CD4-positive, alpha-beta T cell (primary cell): ENCODE results near the gene PWP1. TPM values are rescaled to one million over a fixed set of nuclear protein-coding genes. Genes with fewer than 3 reads are reported as not detected.

Source experiments
- ATAC-seq: fragments of 200-7000 bp; cut with Tn5 transposase; one replicate; pipeline ENCODE4 v1.10.0; 2022; ENCODE audit warnings: mild to moderate bottlenecking; ENCODE audit not compliant: poor library complexity
- CTCF ChIA-PET: fragments of 350-600 bp; sonication (Branson Sonifier 250); formaldehyde crosslinking; loops from one replicate; lab custom pipeline; 2021; ENCODE audit warnings: antibody characterized with exemption, inconsistent platforms; lab: Charles Lee
- POLR2A ChIA-PET: fragments of 350-600 bp; sonication (Branson Sonifier 250); formaldehyde crosslinking; loops from one replicate; lab custom pipeline; 2021; ENCODE audit warnings: antibody characterized with exemption, inconsistent platforms; lab: Charles Lee
- DNase-seq, 14 experiments: peaks; one replicate each; pipeline ENCODE4 v3.0.0-alpha.2; 2013 to 2020; ENCODE audit warnings: mixed read lengths in 2 of 14
- H3K27ac ChIP-seq, 2 donors: one replicate each; pipeline versions ENCODE4 v1.5.1 to v1.7.0; 2013; ENCODE audit warnings: low read length in 2 of 2, low read depth in 1 of 2, mild to moderate bottlenecking in 1 of 2
- H3K27me3 ChIP-seq, 2 experiments: 1 replicate in 1 of 2; 2 replicates in 1 of 2; pipeline versions ENCODE4 v1.6.1 to v1.7.0; 2013; ENCODE audit warnings: low read length in 2 of 2, control low read depth in 1 of 2, mild to moderate bottlenecking in 1 of 2, moderate library complexity in 1 of 2; ENCODE audit not compliant: insufficient read depth in 2 of 2, control insufficient read depth in 1 of 2
- H3K36me3 ChIP-seq: one replicate; pipeline ENCODE4 v1.6.1; 2013; ENCODE audit warnings: low read length, control low read depth; ENCODE audit not compliant: insufficient read depth
- H3K4me1 ChIP-seq: one replicate; pipeline ENCODE4 v1.6.1; 2013; ENCODE audit warnings: low read length, control low read depth; ENCODE audit not compliant: insufficient read depth
- H3K4me3 ChIP-seq: one replicate; pipeline ENCODE4 v1.5.1; 2013; ENCODE audit warnings: mild to moderate bottlenecking, low read length, moderate library complexity
- H3K9me3 ChIP-seq, 2 experiments: 1 replicate in 1 of 2; 2 replicates in 1 of 2; pipeline versions ENCODE4 v1.6.1 to v1.7.0; 2013; ENCODE audit warnings: low read length in 2 of 2, mild to moderate bottlenecking in 2 of 2, control low read depth in 1 of 2, moderate library complexity in 1 of 2; ENCODE audit not compliant: control insufficient read depth in 1 of 2, insufficient read depth in 1 of 2
- H3K27ac Mint-ChIP-seq: one replicate; pipeline ENCODE4 v1.8.0; 2020; ENCODE audit warnings: mixed read lengths
- H3K27me3 Mint-ChIP-seq: one replicate; pipeline ENCODE4 v1.8.0; 2021; ENCODE audit warnings: mixed read lengths
- H3K36me3 Mint-ChIP-seq: one replicate; pipeline ENCODE4 v1.8.0; 2021; ENCODE audit warnings: low read depth, mixed read lengths
- H3K4me1 Mint-ChIP-seq: one replicate; pipeline ENCODE4 v1.8.0; 2021; ENCODE audit warnings: low read depth, mixed read lengths
- H3K4me3 Mint-ChIP-seq: one replicate; pipeline ENCODE4 v1.8.0; 2020; ENCODE audit warnings: mild to moderate bottlenecking, mixed read lengths
- H3K9me3 Mint-ChIP-seq: one replicate; pipeline ENCODE4 v1.8.0; 2020; ENCODE audit warnings: mixed read lengths
- intact Hi-C, 2 experiments: fragments of 100-400 bp; cut with DNase I in 1 of 2; cut with micrococcal nuclease in 1 of 2; formaldehyde crosslinking; loops; one replicate each; pipeline versions ENCODE4 v1.15.1 to v1.9.0; 2023 to 2025; cut with DNase I, micrococcal nuclease
- total RNA-seq, 174 experiments: library from RNA in 2 of 174; stranded (reverse) in 2 of 174; gene quantifications; one replicate each; pipeline ENCODE4 v1.2.3 and lab custom pipeline; 2021 to 2026
- TF ChIP-seq, protein P1 (sequence below): fragments of 200-600 bp; IDR thresholded peaks from one replicate; pipeline ENCODE4 v1.8.0; 2022; ENCODE audit warnings: antibody characterized with exemption, mild to moderate bottlenecking

The PWP1 gene
- total RNA-seq, 2 experiments from 2014 or later: 24.1 to 24.2 TPM

DNA sequence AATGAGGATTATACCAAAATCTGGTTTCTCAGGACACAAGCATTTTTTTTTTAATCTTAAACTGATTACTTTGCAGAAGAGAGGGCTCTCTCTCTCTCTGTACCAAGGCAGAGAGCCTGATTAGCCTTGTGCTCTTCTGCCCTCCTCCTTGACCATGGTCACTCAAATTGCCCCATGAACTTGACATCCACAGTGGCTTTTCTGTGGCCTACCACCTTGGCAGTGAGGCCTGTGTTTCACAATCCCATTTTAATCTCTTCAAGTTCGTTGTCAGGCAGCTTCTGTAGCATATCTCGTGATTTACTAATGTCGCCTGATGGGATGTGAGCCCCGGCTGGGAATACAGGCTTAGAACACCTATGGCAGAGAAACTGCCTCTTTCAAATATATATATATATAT, 30.7 kb upstream of the PWP1 start:
- H3K4me1 Mint-ChIP-seq: no peaks in the 10 kb centered on the region
- intact Hi-C loops: no loop called here

DNA sequence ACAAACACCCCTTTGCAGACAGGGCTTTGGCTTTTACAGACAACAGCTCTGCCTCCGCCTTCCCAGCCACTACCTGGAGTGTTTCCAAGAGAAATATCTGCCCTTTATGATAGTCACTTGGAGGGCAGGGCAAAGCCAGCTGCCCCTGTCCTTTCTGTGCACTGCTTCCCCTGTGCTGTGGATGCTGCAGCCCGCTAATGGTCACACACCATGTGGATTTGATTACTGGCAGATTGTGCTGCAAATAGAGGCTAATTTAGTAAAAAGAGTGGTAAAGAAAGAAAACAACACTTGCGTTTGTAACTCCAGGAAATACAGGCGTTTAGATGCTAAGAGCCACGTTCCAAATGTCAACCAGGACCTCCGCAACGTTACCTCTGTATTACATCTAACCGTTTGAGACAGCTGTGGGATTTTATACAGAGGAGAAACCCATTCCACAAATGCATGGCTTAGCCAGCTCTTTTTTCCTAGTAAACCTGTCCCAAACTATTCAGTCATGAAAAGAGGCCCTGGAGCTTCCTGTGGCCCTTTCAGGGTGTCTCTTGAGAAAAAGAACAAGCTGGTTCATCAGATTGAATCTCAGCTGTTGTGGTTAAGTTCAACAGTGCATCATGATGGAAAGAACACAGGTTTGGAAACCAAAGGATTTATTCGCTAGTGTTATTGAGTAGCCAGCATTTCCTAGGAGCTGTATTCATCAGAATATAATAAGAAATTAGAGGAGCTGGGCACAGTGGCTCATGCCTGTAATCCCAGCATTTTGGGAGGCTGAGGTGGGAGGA, 30.1 kb upstream of the PWP1 start:
- H3K4me1 Mint-ChIP-seq: no peaks in the 10 kb centered on the region
- no peaks in the 10 kb centered on the region for H3K27me3 Mint-ChIP-seq
- Histone ChIP-seq H3K4me3 (no peak overlapping the region), H3K4me1 (no peaks in the 10 kb centered on the region), H3K9me3 (no peaks in the 10 kb centered on the region), H3K27ac (no peak overlapping the region), H3K36me3 (peaks cover 31% of the 10 kb centered on the region), H3K27me3 (no peaks in the 10 kb centered on the region)
- H3K9me3 Mint-ChIP-seq: no peaks in the 10 kb centered on the region
- DNase-seq (no peak), ATAC-seq (no peak)
- POLR2A ChIA-PET: no interaction called here
- TF ChIP-seq, protein P1, sequence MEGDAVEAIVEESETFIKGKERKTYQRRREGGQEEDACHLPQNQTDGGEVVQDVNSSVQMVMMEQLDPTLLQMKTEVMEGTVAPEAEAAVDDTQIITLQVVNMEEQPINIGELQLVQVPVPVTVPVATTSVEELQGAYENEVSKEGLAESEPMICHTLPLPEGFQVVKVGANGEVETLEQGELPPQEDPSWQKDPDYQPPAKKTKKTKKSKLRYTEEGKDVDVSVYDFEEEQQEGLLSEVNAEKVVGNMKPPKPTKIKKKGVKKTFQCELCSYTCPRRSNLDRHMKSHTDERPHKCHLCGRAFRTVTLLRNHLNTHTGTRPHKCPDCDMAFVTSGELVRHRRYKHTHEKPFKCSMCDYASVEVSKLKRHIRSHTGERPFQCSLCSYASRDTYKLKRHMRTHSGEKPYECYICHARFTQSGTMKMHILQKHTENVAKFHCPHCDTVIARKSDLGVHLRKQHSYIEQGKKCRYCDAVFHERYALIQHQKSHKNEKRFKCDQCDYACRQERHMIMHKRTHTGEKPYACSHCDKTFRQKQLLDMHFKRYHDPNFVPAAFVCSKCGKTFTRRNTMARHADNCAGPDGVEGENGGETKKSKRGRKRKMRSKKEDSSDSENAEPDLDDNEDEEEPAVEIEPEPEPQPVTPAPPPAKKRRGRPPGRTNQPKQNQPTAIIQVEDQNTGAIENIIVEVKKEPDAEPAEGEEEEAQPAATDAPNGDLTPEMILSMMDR: no peak
- intact Hi-C loops: no loop called here
- H3K27ac Mint-ChIP-seq: no peak overlapping the region
- no peak overlapping the region for H3K4me3 Mint-ChIP-seq
- CTCF ChIA-PET: no interaction called here
- H3K36me3 Mint-ChIP-seq: peaks cover 25% of the 10 kb centered on the region

More for the DNA sequence above, 30.7 kb upstream of the PWP1 start:
- no peaks in the 10 kb centered on the region for H3K9me3 ChIP-seq
- no peak for DNase-seq
- Mint-ChIP-seq H3K9me3 (no peaks in the 10 kb centered on the region), H3K27me3 (no peaks in the 10 kb centered on the region), H3K4me3 (no peak overlapping the region), H3K36me3 (peaks cover 25% of the 10 kb centered on the region), H3K27ac (no peak overlapping the region)
- H3K27ac ChIP-seq: no peak overlapping the region
- H3K36me3 ChIP-seq: peaks cover 32% of the 10 kb centered on the region
- no peaks in the 10 kb centered on the region for H3K4me1 ChIP-seq
- ATAC-seq: no peak
- CTCF ChIA-PET: no interaction called here
- no peak overlapping the region for H3K4me3 ChIP-seq
- H3K27me3 ChIP-seq: no peaks in the 10 kb centered on the region
- POLR2A ChIA-PET: no interaction called here
- TF ChIP-seq, protein P1: no peak

DNA sequence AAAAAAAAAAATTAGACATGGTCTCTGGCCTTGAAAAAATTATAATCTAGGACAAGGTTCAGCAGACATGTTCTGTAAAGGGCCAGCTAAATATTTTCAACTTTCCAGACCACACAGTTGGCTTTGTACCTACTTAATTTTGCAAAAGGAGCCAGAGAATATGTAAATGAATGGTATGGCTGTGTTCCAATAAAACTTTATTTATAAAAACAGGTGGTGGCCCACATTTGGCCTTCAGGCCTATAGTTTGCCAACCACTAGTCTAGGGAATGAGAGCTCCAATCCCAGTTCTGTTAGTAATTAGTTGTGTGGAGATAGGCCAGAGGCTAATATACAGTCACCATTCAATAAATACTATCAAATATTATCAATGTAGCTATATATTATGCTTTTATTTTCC, 29.3 kb upstream of the PWP1 start:
- Mint-ChIP-seq H3K27ac (no peak overlapping the region), H3K9me3 (no peaks in the 10 kb centered on the region), H3K27me3 (no peaks in the 10 kb centered on the region), H3K36me3 (peaks cover 25% of the 10 kb centered on the region), H3K4me1 (no peaks in the 10 kb centered on the region), H3K4me3 (no peak overlapping the region)
- intact Hi-C loops: no loop called here
- Histone ChIP-seq H3K27ac (no peak overlapping the region), H3K4me1 (no peaks in the 10 kb centered on the region), H3K36me3 (peaks cover 31% of the 10 kb centered on the region), H3K9me3 (no peaks in the 10 kb centered on the region), H3K27me3 (no peaks in the 10 kb centered on the region), H3K4me3 (no peak overlapping the region)
- TF ChIP-seq, protein P1: no peak
- ATAC-seq (no peak), DNase-seq (no peak)
- CTCF ChIA-PET: no interaction called here
- POLR2A ChIA-PET: no interaction called here
